GM18951 (cell line): ENCODE data around the gene ATP8A2.
"Not testable (repeated sequence)": the region's sequence is repeated elsewhere in the genome, so short reads cannot be mapped to it uniquely, and the experiment has no call there.

Experiments used
- POLR2A ChIP-seq: IDR thresholded peaks from 4 replicates; pipeline ENCODE4 v1.6.1; 2011; ENCODE audit warnings: mild to moderate bottlenecking; ENCODE audit not compliant: insufficient read length, insufficient read depth; ENCODE audit errors: extremely low read depth
- in situ Hi-C: fragments of 300-500 bp; cut with MboI; formaldehyde crosslinking; loops from one replicate; pipeline ENCODE4 v1.12.0; 2022; ENCODE audit warnings: low sequenced_read_pairs, mixed read lengths, inconsistent platforms; ENCODE audit not compliant: unreplicated experiment

ATP8A2 gene

DNA sequence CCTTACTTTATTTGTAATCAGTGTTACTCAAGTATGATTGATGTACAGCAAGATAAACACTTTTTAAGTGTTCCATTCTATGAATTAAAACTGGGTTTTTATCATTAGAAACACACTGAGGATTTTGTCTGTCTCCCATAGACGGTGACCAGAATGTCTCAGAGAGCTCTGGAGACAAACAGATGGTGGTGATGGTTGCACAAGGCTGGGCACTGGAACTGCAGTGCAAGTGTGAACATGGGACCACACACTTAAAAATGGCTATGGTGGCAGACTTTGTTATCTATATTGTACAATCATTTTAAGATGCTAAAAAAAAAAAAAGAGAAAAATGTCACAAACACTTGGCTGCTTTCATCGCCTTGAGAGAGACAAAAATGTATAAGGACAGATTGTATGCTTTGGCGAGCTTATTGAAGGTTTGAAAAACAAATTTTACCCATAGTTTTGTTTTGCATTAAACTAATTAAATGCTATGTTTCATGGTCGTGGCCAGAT is 407.1 kb downstream of the ATP8A2 start:
- TF ChIP-seq POLR2A: no peak
- in situ Hi-C loops: no loop called here

DNA sequence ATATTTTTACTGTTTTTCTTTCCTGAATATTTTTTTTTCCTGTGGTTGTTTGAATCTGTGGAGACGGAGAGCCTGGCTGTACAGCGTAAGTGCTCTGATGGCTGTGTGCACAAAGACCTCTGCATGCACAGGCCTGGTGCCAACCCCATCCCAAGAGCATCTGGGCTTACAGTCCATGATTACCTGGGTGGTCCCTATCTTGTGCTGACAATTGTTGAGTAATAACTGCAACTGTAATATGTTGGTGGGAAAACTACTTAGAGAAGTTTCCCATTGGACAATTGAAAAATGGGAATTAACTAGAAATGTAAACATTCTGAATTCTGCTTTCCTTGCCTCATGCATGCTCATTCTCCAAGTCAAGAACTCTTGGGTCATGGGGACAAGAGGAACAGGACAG is 411.3 kb downstream of the ATP8A2 start:
- in situ Hi-C loops: no loop called here
- TF ChIP-seq POLR2A: no peak

DNA sequence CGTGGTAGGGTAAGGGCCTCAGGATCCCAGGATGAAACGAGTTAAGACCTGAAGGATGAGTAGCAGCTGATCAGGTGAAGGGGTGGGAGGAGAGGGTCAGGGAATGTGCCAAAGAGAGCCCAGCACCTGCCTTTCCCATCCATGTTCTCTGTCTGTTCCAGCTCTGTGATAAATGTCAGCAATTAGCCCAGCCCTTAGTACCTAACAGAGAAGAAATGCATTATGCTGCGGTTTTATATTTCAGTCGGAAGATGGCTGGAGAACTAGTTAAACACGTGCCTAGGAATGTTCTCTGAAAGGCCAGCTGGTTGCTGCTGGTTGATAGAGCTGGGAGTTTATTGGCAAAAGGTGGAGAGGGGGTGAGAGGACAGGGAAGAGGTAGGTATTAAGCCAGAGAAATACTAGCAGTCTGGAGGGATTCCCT is 411.8 kb downstream of the ATP8A2 start:
- TF ChIP-seq POLR2A: no peak

DNA sequence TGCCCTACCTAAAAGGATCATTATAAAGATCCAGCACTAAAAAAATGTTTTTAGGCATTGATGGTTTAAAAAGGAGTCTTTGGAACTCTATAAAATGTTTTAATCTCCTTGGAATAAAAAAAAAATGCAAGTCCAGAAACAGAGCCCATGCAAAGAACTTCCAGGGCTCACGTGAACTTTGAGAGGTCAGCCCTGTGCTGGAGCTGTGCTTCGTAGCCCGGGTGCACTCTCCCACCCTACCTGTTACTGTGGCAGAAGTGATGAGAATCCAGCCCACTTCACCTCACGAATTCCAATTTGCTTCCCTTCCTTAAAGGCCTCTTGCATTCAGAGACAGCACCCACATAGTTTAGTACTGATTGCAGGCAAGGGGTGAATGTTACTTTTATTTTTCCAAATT is 412.3 kb downstream of the ATP8A2 start:
- in situ Hi-C loops: no loop called here
- TF ChIP-seq POLR2A: no peak

More for the DNA sequence above, 411.8 kb downstream of the ATP8A2 start:
- in situ Hi-C loops: no loop called here

DNA sequence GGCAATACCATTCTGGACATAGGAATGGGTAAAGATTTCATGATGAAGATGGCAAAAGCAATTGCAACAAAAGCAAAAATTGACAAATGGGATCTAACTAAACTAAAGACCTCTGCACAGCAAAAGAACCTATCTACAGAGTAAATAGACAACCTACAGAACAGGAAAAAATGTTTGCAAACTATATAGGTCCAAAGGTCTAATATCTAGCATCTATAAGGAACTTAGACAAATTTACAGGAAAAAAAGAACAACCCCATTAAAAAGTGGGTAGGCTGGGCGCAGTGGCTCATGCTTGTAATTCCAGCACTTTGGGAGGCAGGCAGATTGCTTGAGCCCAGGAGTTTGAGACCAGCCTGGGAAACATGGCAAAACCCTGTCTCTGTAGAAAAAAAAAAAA is 418.4 kb downstream of the ATP8A2 start:
- in situ Hi-C loops: not testable (repeated sequence)

DNA sequence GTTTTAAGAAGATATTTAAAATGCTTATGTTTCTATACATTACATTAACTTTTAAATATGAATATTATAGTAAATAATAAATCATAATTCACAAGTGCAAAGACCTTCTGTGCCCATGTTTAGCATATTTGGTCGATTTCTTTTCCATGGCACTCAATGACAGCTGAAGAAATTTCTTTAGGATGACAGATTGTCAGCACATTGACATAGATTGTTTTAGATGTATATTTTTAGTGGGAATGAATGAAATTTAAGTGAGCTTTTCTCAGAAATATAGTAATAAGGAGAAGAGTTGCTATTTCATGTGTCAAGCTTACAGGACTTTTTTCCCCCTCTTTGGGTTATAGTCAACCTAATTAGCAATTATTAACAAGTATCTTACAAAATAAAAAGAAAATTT is 423.5 kb downstream of the ATP8A2 start:
- no peak for TF ChIP-seq POLR2A
- in situ Hi-C loops: no loop called here

DNA sequence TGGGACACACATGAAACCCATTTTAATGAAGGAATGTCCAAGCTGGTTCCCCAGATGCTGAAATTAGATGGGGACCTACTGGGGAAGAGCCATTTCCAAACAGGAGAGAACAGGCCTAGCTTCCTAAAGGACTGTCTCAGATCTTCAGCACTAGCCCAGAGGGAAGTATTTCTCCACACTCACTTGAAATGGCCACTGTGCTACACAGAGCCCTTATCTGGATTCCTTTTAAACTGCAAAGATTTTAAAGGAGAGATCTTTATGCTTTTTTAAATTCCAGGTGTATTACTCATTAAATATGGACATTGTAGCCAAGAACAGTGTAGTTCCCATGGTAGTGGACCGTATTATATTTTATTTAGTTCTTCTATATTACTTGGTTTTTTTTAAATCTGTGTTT is 424.7 kb downstream of the ATP8A2 start:
- in situ Hi-C loops: no loop called here

DNA sequence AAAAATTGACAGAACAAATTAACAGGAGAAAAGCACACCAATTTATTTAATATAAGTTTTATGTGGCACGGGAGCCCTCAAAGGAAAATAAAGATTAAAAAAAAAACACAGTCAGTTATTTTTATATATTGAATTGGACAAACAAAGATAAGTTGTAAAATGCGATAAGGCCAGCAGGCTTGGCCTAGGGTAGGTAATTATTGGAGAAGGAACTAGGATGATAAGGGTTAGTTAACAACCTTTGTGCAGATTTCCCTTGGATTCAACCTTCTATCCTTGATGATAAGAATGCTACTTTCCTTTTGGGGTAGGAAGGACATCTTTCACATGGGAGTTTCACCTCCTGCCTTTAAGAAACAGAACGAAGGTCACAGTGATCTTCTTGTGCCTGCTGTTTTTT is 427.2 kb downstream of the ATP8A2 start:
- TF ChIP-seq POLR2A: no peak

More for the DNA sequence above, 424.7 kb downstream of the ATP8A2 start:
- no peak for TF ChIP-seq POLR2A

DNA sequence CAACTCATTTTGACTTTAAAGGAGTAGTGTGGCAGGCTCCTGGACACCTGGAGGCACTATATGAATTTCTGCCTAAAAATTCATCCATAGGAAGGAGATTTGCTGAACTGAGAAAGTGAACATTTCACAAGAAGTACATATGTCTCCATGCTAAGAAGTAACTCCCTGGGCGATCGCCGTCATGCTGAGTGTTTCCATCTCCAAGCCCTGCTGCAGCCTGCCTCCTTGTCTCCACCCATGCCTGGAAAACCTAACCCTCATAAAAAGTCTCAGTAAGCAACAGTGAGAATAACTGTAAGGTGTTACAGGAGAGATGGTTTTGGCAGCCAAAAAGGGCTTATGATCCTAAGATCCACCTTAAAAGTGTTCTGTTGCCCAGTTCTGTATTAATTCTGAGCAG is 428.7 kb downstream of the ATP8A2 start:
- TF ChIP-seq POLR2A: no peak

More for the DNA sequence above, 427.2 kb downstream of the ATP8A2 start:
- in situ Hi-C loops: no loop called here

DNA sequence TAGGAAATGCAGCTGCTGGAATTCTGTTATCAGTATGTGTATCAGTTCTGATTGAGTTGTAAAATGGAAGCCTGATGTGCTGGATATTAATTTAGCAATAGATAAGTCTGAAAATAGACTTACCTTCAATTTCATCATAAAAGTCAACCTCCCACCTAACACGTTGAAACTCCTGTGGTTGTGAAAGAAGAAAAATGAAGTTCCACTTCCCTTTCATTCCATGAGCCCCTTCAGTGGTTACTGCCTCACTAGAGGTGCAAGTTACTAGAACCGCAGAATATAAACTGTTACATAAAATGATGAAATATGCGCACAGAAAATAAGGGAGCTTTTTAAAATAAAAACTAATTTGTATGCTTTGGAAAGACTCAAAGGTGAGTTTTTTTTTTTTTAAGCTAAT is 430.8 kb downstream of the ATP8A2 start:
- no peak for TF ChIP-seq POLR2A
- in situ Hi-C loops: no loop called here

More for the DNA sequence above, 428.7 kb downstream of the ATP8A2 start:
- in situ Hi-C loops: no loop called here

DNA sequence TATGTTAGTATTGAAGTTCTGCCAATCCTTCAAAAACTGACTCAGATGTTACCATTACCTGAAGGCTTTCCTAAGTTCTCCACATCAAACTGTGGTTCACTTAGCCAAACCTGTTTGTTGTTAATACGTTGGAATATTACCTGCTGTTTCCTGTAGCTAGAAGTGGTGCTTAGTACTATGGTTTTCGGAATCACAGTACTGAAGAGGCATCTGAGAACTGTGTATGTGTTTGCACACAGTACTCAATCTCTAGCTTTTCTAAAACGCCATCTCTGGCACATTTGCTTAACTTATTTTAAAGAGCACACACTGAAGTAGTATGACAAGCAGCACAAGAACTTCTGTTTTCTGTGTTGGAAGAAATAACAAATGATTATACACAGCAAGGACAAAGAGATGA is 431.9 kb downstream of the ATP8A2 start:
- in situ Hi-C loops: no loop called here
- TF ChIP-seq POLR2A: no peak

DNA sequence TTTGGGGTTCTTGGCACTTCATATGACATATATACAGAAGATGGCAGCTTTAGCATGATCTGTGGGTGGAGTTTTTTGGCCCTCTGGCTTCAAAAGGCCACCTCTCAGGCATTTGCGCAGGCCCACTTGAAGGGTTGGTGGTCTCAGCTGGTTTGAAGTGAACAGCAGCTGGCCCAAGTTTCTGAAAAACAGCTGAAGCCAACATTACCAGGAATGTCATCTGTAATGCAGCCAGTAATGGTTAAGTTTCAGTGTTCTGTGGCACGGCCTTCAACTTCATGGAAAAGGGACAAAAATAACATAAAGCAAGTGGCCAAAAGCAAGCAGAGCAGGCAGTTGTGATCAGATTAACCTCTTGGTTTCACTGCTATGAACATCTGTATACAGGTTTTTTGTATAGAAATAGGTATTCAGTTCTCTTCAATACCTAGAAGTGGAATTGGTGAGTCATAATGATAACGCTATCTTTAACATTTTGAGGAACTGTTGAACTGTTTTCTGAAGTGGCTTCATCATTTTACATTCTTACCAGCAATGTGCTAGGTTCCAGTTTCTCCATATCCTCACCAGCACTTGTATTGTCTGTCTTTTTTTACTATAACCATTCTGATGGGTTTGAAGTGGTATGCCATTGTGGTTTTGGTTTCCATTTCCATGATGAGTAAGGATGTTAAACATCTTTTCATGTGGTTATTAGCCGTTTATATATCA is 434.6 kb downstream of the ATP8A2 start:
- TF ChIP-seq POLR2A: no peak
- in situ Hi-C loops: no loop called here

DNA sequence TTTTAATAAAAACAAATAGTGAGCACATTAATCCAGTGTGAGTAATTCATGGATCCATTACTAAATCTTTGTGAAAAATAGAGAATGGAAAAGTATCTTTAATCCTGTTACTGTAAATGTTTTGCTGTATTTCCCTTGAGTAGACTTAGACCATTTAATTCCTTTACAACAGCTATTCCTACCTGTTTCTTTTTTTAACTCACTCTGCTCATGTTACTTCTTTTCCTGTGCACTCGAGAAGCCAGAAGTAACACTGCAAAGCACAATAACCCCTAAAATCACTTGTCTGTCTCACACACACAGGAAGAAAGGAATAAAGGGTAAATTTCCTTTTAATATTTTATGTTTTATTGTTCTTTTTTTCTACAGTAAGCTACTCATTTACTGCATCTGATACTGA is 435.8 kb downstream of the ATP8A2 start:
- TF ChIP-seq POLR2A: no peak
- in situ Hi-C loops: no loop called here

DNA sequence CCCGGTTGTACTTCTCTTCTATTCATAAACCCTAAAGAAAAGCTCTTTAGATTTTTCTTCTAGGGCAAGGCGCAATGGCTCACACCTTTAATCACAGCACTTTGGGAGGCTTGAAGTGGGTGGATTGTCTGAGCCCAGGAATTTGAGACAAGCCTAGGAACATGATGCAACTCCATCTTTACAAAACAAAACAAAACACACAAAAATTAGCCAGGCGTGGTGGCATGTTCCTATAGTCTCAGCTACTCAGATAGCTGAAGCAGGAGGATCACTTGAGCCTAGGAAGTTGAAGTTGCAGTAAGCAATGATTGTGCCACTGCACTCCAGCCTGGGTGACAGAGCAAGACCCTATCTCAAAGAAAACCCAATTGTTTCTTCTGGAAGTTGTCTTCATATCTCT is 439.7 kb downstream of the ATP8A2 start:
- TF ChIP-seq POLR2A: no peak
- in situ Hi-C loops: no loop called here

DNA sequence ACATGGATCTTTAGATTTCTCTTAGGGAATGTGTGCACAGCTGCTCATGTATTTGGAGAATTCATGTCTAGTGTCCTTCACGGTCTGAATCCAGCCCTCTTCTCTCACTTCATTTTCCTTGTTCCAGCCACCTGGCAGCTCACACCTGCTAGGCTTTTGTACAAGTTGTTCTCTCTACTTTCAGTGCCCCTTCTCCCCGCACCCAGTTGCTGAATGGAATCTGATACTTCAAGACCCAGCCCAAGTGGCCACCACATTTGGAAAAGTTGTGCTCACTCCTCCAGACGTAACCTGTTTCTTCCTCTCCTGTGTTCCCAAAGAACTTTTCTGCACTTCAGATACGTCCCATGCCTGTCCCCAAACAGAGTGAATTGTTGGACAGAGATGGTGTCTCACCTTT is 444.5 kb downstream of the ATP8A2 start:
- TF ChIP-seq POLR2A: no peak
- in situ Hi-C loops: no loop called here

DNA sequence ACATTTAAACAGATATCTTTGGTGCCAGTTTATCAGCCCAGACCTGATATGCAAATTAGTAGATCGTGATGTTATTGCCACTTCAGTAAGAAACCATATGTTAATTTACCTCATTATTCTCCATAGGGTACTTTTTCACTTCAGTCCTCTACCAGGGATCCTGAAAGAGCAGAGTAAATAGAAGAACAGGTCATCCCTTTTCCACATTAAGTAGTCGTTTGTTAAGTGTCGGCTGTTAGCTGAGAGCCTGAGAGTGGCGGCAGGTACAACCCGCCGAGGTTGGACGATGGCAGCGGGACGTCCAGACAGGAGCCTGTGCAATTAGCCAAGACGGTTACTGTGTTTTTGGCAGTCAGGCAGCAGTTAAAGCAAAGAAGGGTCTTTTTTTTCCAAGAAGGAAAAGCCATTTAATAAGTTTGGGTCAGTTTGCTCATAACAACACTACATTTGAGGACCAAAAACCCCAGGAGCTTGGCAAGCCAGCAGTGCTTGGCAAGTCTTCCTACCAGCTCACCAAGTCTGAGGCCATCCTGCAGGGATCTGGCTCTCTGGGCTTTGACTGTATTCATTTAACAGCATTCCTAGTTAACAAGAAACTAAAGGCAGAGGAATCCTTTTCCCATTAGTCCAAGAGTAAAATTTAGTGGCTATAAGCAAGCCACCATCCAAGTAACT is 448.2 kb downstream of the ATP8A2 start:
- no peak for TF ChIP-seq POLR2A
- in situ Hi-C loops: no loop called here
